ENCODE data around the gene P2RX4. TPM values are rescaled to one million over a fixed set of nuclear protein-coding genes. Genes with fewer than 3 reads are reported as not detected.
"Not testable (repeated sequence)": the region's sequence is repeated elsewhere in the genome, so short reads cannot be mapped to it uniquely, and the experiment has no call there.

P2RX4 gene
- total RNA-seq, 3 donors from 2014 or later: 83.6 to 194 (median 132) TPM

DNA sequence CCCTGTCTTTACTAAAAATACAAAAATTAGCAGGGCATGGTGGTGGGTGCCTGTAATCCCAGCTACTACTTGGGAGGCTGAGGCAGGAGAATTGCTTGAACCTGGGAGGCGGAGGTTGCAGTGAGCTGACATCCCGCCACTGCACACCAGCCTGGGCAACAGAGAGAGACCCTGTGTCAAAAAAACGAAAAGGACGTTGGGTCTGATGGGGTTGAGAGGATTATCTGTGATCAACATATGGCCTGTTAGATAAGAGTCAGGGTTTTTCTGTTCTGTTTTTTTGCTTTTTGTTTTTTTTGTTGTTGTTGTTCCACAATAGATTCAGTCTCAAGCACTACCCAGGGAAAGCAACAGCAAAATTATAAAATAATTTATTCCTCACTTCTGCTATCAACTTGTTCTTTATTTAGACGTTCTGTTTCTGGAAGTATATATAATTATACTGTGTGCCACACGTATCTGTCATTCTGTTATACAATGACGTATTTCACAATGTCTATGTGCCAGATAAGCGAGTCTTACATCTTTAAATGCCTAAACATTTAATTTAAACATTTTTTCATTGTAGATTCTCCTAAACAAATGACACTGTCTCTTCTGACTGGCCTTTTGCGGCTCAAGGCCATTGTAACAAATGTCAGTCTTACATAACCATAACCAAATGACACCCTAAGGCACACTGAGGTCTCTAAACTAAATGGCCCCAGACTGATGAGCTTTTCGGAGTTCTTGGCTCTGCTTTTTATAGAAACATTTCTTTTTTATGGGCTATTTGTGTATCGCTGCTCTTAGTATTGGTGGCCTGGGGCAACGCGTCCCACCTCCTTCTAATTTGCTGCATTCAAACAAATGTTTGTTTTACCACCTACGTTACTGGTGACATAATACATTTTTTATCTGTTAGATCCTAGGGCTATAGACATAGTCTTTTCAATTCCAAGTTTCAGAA is 7.2 kb upstream of the P2RX4 start:
- intact Hi-C loops (cut with DNase I, micrococcal nuclease): no loop called here
- ATAC-seq (no peak), DNase-seq (no peak)
- H3K4me1 ChIP-seq (ENCODE audit: low read depth): no peaks in the 10 kb centered on the region
- H3K36me3 ChIP-seq (ENCODE audit: low read depth): no peaks in the 10 kb centered on the region
- TF ChIP-seq, protein P1, sequence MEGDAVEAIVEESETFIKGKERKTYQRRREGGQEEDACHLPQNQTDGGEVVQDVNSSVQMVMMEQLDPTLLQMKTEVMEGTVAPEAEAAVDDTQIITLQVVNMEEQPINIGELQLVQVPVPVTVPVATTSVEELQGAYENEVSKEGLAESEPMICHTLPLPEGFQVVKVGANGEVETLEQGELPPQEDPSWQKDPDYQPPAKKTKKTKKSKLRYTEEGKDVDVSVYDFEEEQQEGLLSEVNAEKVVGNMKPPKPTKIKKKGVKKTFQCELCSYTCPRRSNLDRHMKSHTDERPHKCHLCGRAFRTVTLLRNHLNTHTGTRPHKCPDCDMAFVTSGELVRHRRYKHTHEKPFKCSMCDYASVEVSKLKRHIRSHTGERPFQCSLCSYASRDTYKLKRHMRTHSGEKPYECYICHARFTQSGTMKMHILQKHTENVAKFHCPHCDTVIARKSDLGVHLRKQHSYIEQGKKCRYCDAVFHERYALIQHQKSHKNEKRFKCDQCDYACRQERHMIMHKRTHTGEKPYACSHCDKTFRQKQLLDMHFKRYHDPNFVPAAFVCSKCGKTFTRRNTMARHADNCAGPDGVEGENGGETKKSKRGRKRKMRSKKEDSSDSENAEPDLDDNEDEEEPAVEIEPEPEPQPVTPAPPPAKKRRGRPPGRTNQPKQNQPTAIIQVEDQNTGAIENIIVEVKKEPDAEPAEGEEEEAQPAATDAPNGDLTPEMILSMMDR (IDR thresholded peaks at IDR 0.05): no peak
- no peak overlapping the region for H3K4me3 ChIP-seq
- H3K9me3 ChIP-seq: no peaks in the 10 kb centered on the region

DNA sequence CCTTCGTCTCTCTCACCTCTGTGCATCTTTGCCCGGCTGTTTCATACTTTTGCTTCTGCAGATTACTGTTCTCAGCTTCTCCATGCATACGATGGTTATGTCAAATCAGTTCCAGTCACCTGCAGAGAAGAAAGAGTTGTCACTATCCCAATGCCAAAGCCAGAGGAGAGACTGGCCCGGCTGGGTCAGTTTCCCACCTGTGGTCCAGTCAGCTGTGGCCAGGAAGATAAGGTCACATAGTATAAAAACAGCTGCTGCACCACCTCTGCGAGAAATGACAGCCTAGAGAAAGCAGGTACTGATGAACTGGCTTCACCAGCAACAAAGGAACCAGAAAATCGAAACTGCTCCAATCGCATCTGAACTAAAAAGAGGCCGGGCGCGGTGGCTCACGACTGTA is 6.4 kb upstream of the P2RX4 start:
- no peak overlapping the region for H3K4me3 ChIP-seq
- intact Hi-C loops (cut with DNase I, micrococcal nuclease): no loop called here
- no peaks in the 10 kb centered on the region for H3K4me1 ChIP-seq (ENCODE audit: low read depth)
- no peaks in the 10 kb centered on the region for H3K36me3 ChIP-seq (ENCODE audit: low read depth)
- TF ChIP-seq, protein P1 (IDR thresholded peaks at IDR 0.05): no peak
- ATAC-seq (no peak), DNase-seq (no peak)
- no peaks in the 10 kb centered on the region for H3K9me3 ChIP-seq

- no peak for DNase-seq
- intact Hi-C loops (cut with DNase I, micrococcal nuclease): no loop called here
- ATAC-seq: no peak
- Histone ChIP-seq H3K36me3 (ENCODE audit: low read depth) (no peaks in the 10 kb centered on the region), H3K4me1 (ENCODE audit: low read depth) (no peaks in the 10 kb centered on the region), H3K4me3 (no peak overlapping the region), H3K9me3 (no peaks in the 10 kb centered on the region)
- TF ChIP-seq, protein P1 (IDR thresholded peaks at IDR 0.05): no peak
Observed at GRCh38 chr12:121205491-121205890, 4.4 kb upstream of the P2RX4 start.

- H3K4me1 ChIP-seq (ENCODE audit: low read depth); H3K36me3 ChIP-seq (ENCODE audit: low read depth); H3K9me3 ChIP-seq; intact Hi-C loops (cut with DNase I, micrococcal nuclease); DNase-seq; ATAC-seq; H3K4me3 ChIP-seq: not testable (repeated sequence)
Observed at GRCh38 chr12:121208571-121208970, 1.4 kb upstream of the P2RX4 start.

- DNase-seq (no peak), ATAC-seq (no peak)
- Histone ChIP-seq H3K36me3 (ENCODE audit: low read depth) (no peaks in the 10 kb centered on the region), H3K9me3 (no peaks in the 10 kb centered on the region), H3K4me3 (no peak overlapping the region), H3K4me1 (ENCODE audit: low read depth) (peaks cover 15% of the 10 kb centered on the region)
- TF ChIP-seq, protein P1 (IDR thresholded peaks at IDR 0.05): no peak
- intact Hi-C loops (cut with DNase I, micrococcal nuclease): no loop called here
Observed at GRCh38 chr12:121209221-121209620, 708 bp upstream of the P2RX4 start.

DNA sequence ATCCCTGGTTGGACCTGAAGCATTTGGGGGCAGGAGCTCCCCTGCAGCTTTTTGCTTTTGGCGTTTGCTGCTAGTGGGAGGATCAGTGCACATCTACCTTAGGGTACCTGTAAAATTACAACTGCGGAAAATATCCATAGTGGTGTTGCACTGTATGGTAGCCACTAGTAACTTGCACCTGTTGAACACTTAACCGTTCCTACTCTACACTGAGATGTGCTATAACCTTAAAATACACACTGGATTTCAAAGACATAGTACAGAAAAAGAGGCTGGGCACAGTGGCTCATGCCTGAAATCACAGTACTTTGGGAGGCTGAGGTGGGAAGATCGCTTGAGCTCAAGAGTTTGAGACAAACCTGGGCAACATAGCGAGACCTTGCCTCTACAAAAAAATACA is 2.9 kb downstream of the P2RX4 start:
- Histone ChIP-seq H3K4me3 (no peak overlapping the region), H3K4me1 (ENCODE audit: low read depth) (peaks cover 31% of the 10 kb centered on the region), H3K9me3 (no peaks in the 10 kb centered on the region), H3K36me3 (ENCODE audit: low read depth) (no peaks in the 10 kb centered on the region)
- intact Hi-C loops (cut with DNase I, micrococcal nuclease): no loop called here
- TF ChIP-seq, protein P1 (IDR thresholded peaks at IDR 0.05): no peak
- DNase-seq (no peak), ATAC-seq (no peak)

All from mucosa of descending colon (tissue), 3 donors.